GM18873 (cell line): ENCODE measurements around the gene DOCK11.

Experiments used
- ATAC-seq: cut with Tn5 transposase; IDR thresholded peaks from one replicate; pipeline ENCODE4 v1.9.1; 2021; ENCODE audit warnings: mild to moderate bottlenecking, moderate library complexity, moderate number of reproducible peaks; ENCODE audit not compliant: unreplicated experiment, low FRiP score

The DOCK11 gene

GRCh38 chrX:118498755-118499154, 3.1 kb downstream of the DOCK11 start:
- no peak for ATAC-seq

GRCh38 chrX:118499295-118499694, 3.7 kb downstream of the DOCK11 start:
- no peak for ATAC-seq

GRCh38 chrX:118502161-118502789, 6.7 kb downstream of the DOCK11 start:
- ATAC-seq, result no peak

GRCh38 chrX:118503260-118504041, 7.8 kb downstream of the DOCK11 start:
- ATAC-seq, result no peak

GRCh38 chrX:118504581-118504980, 9.0 kb downstream of the DOCK11 start:
- ATAC-seq, result no peak

- ATAC-seq, result no peak
These were observed 11.3 kb downstream of the DOCK11 start for GRCh38 chrX:118506805-118507480.

- ATAC-seq, result no peak
These were observed 12.2 kb downstream of the DOCK11 start for GRCh38 chrX:118507766-118508165.

GRCh38 chrX:118508221-118508620, 12.6 kb downstream of the DOCK11 start:
- no peak for ATAC-seq

GRCh38 chrX:118508635-118509034, 13.0 kb downstream of the DOCK11 start:
- no peak for ATAC-seq

- no peak for ATAC-seq
These were observed 14.5 kb downstream of the DOCK11 start for GRCh38 chrX:118510111-118510510.

GRCh38 chrX:118513120-118513898, 17.7 kb downstream of the DOCK11 start:
- ATAC-seq, result no peak

GRCh38 chrX:118519411-118520215, 24.0 kb downstream of the DOCK11 start:
- ATAC-seq, result no peak

- ATAC-seq, result no peak
These were observed 24.9 kb downstream of the DOCK11 start for GRCh38 chrX:118520216-118521206.

GRCh38 chrX:118521435-118521834, 25.8 kb downstream of the DOCK11 start:
- ATAC-seq, result no peak

- ATAC-seq, result no peak
These were observed 26.8 kb downstream of the DOCK11 start for GRCh38 chrX:118522230-118522926.

- ATAC-seq, result no peak
These were observed 28.3 kb downstream of the DOCK11 start for GRCh38 chrX:118523920-118524319.

GRCh38 chrX:118524344-118524743, 28.7 kb downstream of the DOCK11 start:
- no peak for ATAC-seq

- ATAC-seq, result no peak
These were observed 29.6 kb downstream of the DOCK11 start for GRCh38 chrX:118525174-118525730.
